ENCODE results near the gene CHRNA4. TPM values are rescaled to one million over a fixed set of nuclear protein-coding genes. Genes with fewer than 3 reads are reported as not detected.

The CHRNA4 gene
- total and polyA plus RNA-seq, 2 donors (not counting 3 experiments of a cell fraction or from before 2014, with no cell fraction given), result not detected

GRCh38 chr20:63395723-63396122 is 34.6 kb upstream of the CHRNA4 start:
- H4K20me1 ChIP-seq (replicated peaks; ENCODE audit: control insufficient read depth, extremely low read depth, insufficient read depth, low read length), result no peaks in the 10 kb centered on the region
- no peaks in the 10 kb centered on the region for H3K4me1 ChIP-seq (ENCODE audit: control insufficient read depth, extremely low read depth, insufficient read depth, low read length)
- H3K36me3 ChIP-seq (ENCODE audit: control insufficient read depth in 2 of 2, extremely low read depth in 1 of 2, insufficient read depth in 2 of 2, low read length in 2 of 2), result no peaks in the 10 kb centered on the region
- CTCF ChIA-PET, result interaction anchor here (1.1 kb wide), 1 partner anchor 14 kb away, joined by 3 read pairs; no protein-coding TSS in a partner anchor
- no peaks in the 10 kb centered on the region for H3K79me2 ChIP-seq (ENCODE audit: control insufficient read depth, insufficient read depth, low read length)
- H3K4me3 ChIP-seq (replicated peaks in 1 of 3; ENCODE audit: insufficient read depth in 1 of 3, low read depth in 1 of 3, low read length in 3 of 3), result no peak overlapping the region
- H3K27me3 ChIP-seq (ENCODE audit: control insufficient read depth in 2 of 2, insufficient read depth in 2 of 2, low read length in 2 of 2), result no peaks in the 10 kb centered on the region
- TF ChIP-seq FOS (IDR thresholded peaks at IDR 0.05; ENCODE audit: borderline replicate concordance, insufficient read depth, low read length), result no peak
- TF ChIP-seq EZH2 (IDR thresholded peaks at IDR 0.05; ENCODE audit: borderline replicate concordance, low read depth, low read length, severe bottlenecking), result no peak
- TF ChIP-seq, protein P1, sequence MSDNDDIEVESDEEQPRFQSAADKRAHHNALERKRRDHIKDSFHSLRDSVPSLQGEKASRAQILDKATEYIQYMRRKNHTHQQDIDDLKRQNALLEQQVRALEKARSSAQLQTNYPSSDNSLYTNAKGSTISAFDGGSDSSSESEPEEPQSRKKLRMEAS (IDR thresholded peaks at IDR 0.05; ENCODE audit: insufficient read depth, insufficient read length), result no peak
- TF ChIP-seq POLR2AphosphoS5 (IDR thresholded peaks at IDR 0.05; ENCODE audit: insufficient read depth, low read depth, low read length), result no peak
- TF ChIP-seq CTCF (IDR thresholded peaks at IDR 0.05; ENCODE audit: extremely low read depth in 1 of 2, insufficient read depth in 1 of 2, low read depth in 1 of 2, low read length in 2 of 2), result no peak
- no peak for TF ChIP-seq GATA2 (IDR thresholded peaks at IDR 0.05; ENCODE audit: insufficient read depth, insufficient read length, low read depth, low read length)
- no peak for TF ChIP-seq MYC (IDR thresholded peaks at IDR 0.05; ENCODE audit: low read depth, low read length)
- TF ChIP-seq JUN (IDR thresholded peaks at IDR 0.05; ENCODE audit: borderline replicate concordance, insufficient read depth, insufficient read length, low read depth), result no peak
- no peak for TF ChIP-seq POLR2A (IDR thresholded peaks at IDR 0.05; ENCODE audit: low read depth, low read length)
- H3K9me1 ChIP-seq (replicated peaks; ENCODE audit: control insufficient read depth, extremely low read depth, insufficient read depth, low read length), result no peaks in the 10 kb centered on the region
- no TSS peak for BruUV-seq (replicated peaks)
- DNase-seq (ENCODE audit: low read depth, low spot score) (no peak), FAIRE-seq (no peak)
- H3K4me2 ChIP-seq (ENCODE audit: insufficient read depth, low read length), result no peak overlapping the region
- H2AFZ ChIP-seq (ENCODE audit: low read depth, low read length), result no peak overlapping the region
- POLR2A ChIA-PET, result no interaction called here
- H3K9me3 ChIP-seq (replicated peaks; ENCODE audit: control insufficient read depth, insufficient read depth, low read length), result no peaks in the 10 kb centered on the region
- intact Hi-C loops (cut with micrococcal nuclease) (no loop called here), dilution Hi-C loops (cut with MboI; ENCODE audit: extremely low pct_ligation_motif_present, low sequenced_read_pairs) (no loop called here)
- H3K27ac ChIP-seq (ENCODE audit: insufficient read depth, low read depth, low read length), result no peak overlapping the region
- H3K9ac ChIP-seq (replicated peaks; ENCODE audit: extremely low read depth, insufficient read depth, low read length), result no peak overlapping the region

Measured in endothelial cell of umbilical vein (primary cell).